GM12892 (cell line): ENCODE results near the gene FAAP24. TPM values are rescaled to one million over a fixed set of nuclear protein-coding genes. Genes with fewer than 3 reads are reported as not detected.
"Not testable (repeated sequence)": the region's sequence is repeated elsewhere in the genome, so short reads cannot be mapped to it uniquely, and the experiment has no call there.

Source experiments
- DNase-seq: peaks from one replicate; pipeline ENCODE4 v3.0.0; 2011; ENCODE audit not compliant: insufficient read length
- FAIRE-seq: peaks from 2 replicates; lab custom pipeline; 2011; peaks lifted over from hg19 to GRCh38; lab: Jason Lieb, UNC
- POLR2A ChIP-seq: IDR thresholded peaks from 2 replicates; pipeline ENCODE4 v1.6.1; 2011; ENCODE audit warnings: low read depth, low read length, control low read depth
- POLR2AphosphoS5 ChIP-seq: IDR thresholded peaks from 2 replicates; pipeline ENCODE4 v1.6.1; 2011; ENCODE audit warnings: low read depth, low read length, control low read depth
- TAF1 ChIP-seq: IDR thresholded peaks from 2 replicates; pipeline ENCODE4 v1.6.1; 2011; ENCODE audit warnings: low read depth, mild to moderate bottlenecking, control low read depth, low read length, borderline replicate concordance
- polyA plus RNA-seq: library from polyadenylated mRNA; unstranded; fragments of >200 nt; gene quantifications from one replicate; pipeline ENCODE4 v1.2.1, GENCODE V29; 2012; ENCODE audit warnings: missing spikeins, inconsistent platforms; ENCODE audit not compliant: missing spikeins

Gene FAAP24
- 4.2 TPM for polyA plus RNA-seq

- FAIRE-seq (peak; percentile 99), DNase-seq (peak; percentile 93)
- no peak for TF ChIP-seq TAF1
- peak; percentile 86 for TF ChIP-seq POLR2A
- TF ChIP-seq POLR2AphosphoS5 = peak; percentile 86
Observed at GRCh38 chr19:32971715-32972540, at the start of gene FAAP24, which contains the start of gene CEP89. FAAP24 (plus strand) TSS chr19:32972242; CDS start chr19:32973197, 955 bp downstream. CEP89 (minus strand) TSS chr19:32971958; CDS start chr19:32971874, 84 bp downstream.

GRCh38 chr19:32924200-32924599 lies 47.8 kb upstream of the FAAP24 start:
- TF ChIP-seq POLR2A (no peak), POLR2AphosphoS5 (no peak), TAF1 (no peak)
- FAIRE-seq (no peak), DNase-seq (no peak)

GRCh38 chr19:32928806-32929205 lies 43.2 kb upstream of the FAAP24 start:
- no peak for FAIRE-seq
- no peak for TF ChIP-seq POLR2A
- TF ChIP-seq POLR2AphosphoS5 = no peak
- no peak for DNase-seq

- no peak for FAIRE-seq
- DNase-seq = no peak
- TF ChIP-seq POLR2AphosphoS5 (no peak), TAF1 (no peak), POLR2A (no peak)
Observed at GRCh38 chr19:32930567-32930966, 41.5 kb upstream of the FAAP24 start.

GRCh38 chr19:32933571-32933970 lies 38.5 kb upstream of the FAAP24 start:
- no peak for FAIRE-seq
- no peak for TF ChIP-seq POLR2AphosphoS5
- no peak for TF ChIP-seq POLR2A
- TF ChIP-seq TAF1 = no peak
- no peak for DNase-seq

- DNase-seq = no peak
- FAIRE-seq = no peak
- no peak for TF ChIP-seq TAF1
- no peak for TF ChIP-seq POLR2A
- no peak for TF ChIP-seq POLR2AphosphoS5
Observed at GRCh38 chr19:32935629-32936028, 36.4 kb upstream of the FAAP24 start.

- no peak for DNase-seq
- no peak for FAIRE-seq
- no peak for TF ChIP-seq TAF1
- no peak for TF ChIP-seq POLR2AphosphoS5
- TF ChIP-seq POLR2A = no peak
Observed at GRCh38 chr19:32936065-32936464, 36.0 kb upstream of the FAAP24 start.

- FAIRE-seq, DNase-seq: not testable (repeated sequence)
Observed at GRCh38 chr19:32941273-32941672, 30.8 kb upstream of the FAAP24 start.

GRCh38 chr19:32945260-32945659 lies 26.8 kb upstream of the FAAP24 start:
- TF ChIP-seq POLR2A (no peak), TAF1 (no peak), POLR2AphosphoS5 (no peak)
- FAIRE-seq (no peak), DNase-seq (no peak)

- DNase-seq (no peak), FAIRE-seq (no peak)
- no peak for TF ChIP-seq POLR2A
- TF ChIP-seq TAF1 = no peak
- no peak for TF ChIP-seq POLR2AphosphoS5
Observed at GRCh38 chr19:32966750-32967149, 5.3 kb upstream of the FAAP24 start.

GRCh38 chr19:32969549-32969948 lies 2.5 kb upstream of the FAAP24 start:
- FAIRE-seq = no peak
- TF ChIP-seq TAF1 (no peak), POLR2A (no peak), POLR2AphosphoS5 (no peak)
- no peak for DNase-seq

GRCh38 chr19:32971012-32971595 lies 938 bp upstream of the FAAP24 start:
- FAIRE-seq (no peak), DNase-seq (no peak)
- TF ChIP-seq POLR2AphosphoS5 (no peak), POLR2A (no peak), TAF1 (no peak)
